ENCODE measurements around the gene LINGO4. TPM values are rescaled to one million over a fixed set of nuclear protein-coding genes. Genes with fewer than 3 reads are reported as not detected.

LINGO4 gene
- total RNA-seq, 1 donor from 2014 or later: not detected

- peaks cover 18% of the 10 kb centered on the region for H3K27me3 Mint-ChIP-seq (ENCODE audit: low read depth)
- no peak overlapping the region for H3K27ac Mint-ChIP-seq (ENCODE audit: unreplicated experiment)
- H3K4me3 Mint-ChIP-seq (ENCODE audit: unreplicated experiment): no peak overlapping the region
These were observed 29.0 kb upstream of the LINGO4 start for GRCh38 chr1:151834239-151834638.

GRCh38 chr1:151833172-151833900, 28.1 kb upstream of the LINGO4 start:
- Mint-ChIP-seq H3K27me3 (ENCODE audit: low read depth) (peaks cover 20% of the 10 kb centered on the region), H3K9me3 (ENCODE audit: low read depth) (no peaks in the 10 kb centered on the region), H3K36me3 (ENCODE audit: low read depth) (no peaks in the 10 kb centered on the region), H3K4me1 (ENCODE audit: low read depth) (peaks cover 12% of the 10 kb centered on the region), H3K27ac (ENCODE audit: unreplicated experiment) (no peak overlapping the region), H3K4me3 (ENCODE audit: unreplicated experiment) (no peak overlapping the region)
- DNase-seq (ENCODE audit: low spot score): no peak
- TF ChIP-seq CTCF (IDR thresholded peaks at IDR 0.05): no peak

More at GRCh38 chr1:151834239-151834638, 29.0 kb upstream of the LINGO4 start:
- H3K9me3 Mint-ChIP-seq (ENCODE audit: low read depth): no peaks in the 10 kb centered on the region
- TF ChIP-seq CTCF (IDR thresholded peaks at IDR 0.05): no peak
- H3K36me3 Mint-ChIP-seq (ENCODE audit: low read depth): no peaks in the 10 kb centered on the region
- no peak for DNase-seq (ENCODE audit: low spot score)
- H3K4me1 Mint-ChIP-seq (ENCODE audit: low read depth): peaks cover 8% of the 10 kb centered on the region

- Mint-ChIP-seq H3K27me3 (ENCODE audit: low read depth) (peaks cover 19% of the 10 kb centered on the region), H3K9me3 (ENCODE audit: low read depth) (no peaks in the 10 kb centered on the region), H3K27ac (ENCODE audit: unreplicated experiment) (peak overlapping the region; percentile 45), H3K36me3 (ENCODE audit: low read depth) (no peaks in the 10 kb centered on the region), H3K4me1 (ENCODE audit: low read depth) (peaks cover 10% of the 10 kb centered on the region), H3K4me3 (ENCODE audit: unreplicated experiment) (no peak overlapping the region)
- no peak for TF ChIP-seq CTCF (IDR thresholded peaks at IDR 0.05)
- no peak for DNase-seq (ENCODE audit: low spot score)
These were observed 27.2 kb upstream of the LINGO4 start for GRCh38 chr1:151832318-151832980.

- Mint-ChIP-seq H3K4me3 (ENCODE audit: unreplicated experiment) (no peak within 1 kb of the TSS), H3K4me1 (ENCODE audit: low read depth) (peaks cover 10% of the 10 kb centered on the region), H3K27me3 (ENCODE audit: low read depth) (peaks cover 15% of the 10 kb centered on the region), H3K9me3 (ENCODE audit: low read depth) (no peaks in the 10 kb centered on the region), H3K36me3 (ENCODE audit: low read depth) (no peaks in the 10 kb centered on the region), H3K27ac (ENCODE audit: unreplicated experiment) (no peak within 1 kb of the TSS)
- DNase-seq (ENCODE audit: low spot score): no peak
- no peak for TF ChIP-seq CTCF (IDR thresholded peaks at IDR 0.05)
These were observed 26.4 kb upstream of the LINGO4 start, which contains the start of gene RORC for GRCh38 chr1:151831605-151832004. RORC (minus strand) TSS chr1:151831802; CDS start chr1:151831764, 38 bp downstream.

GRCh38 chr1:151831256-151831591, 26.0 kb upstream of the LINGO4 start:
- no peak for DNase-seq (ENCODE audit: low spot score)
- Mint-ChIP-seq H3K9me3 (ENCODE audit: low read depth) (no peaks in the 10 kb centered on the region), H3K27me3 (ENCODE audit: low read depth) (peaks cover 11% of the 10 kb centered on the region), H3K4me3 (ENCODE audit: unreplicated experiment) (no peak overlapping the region), H3K36me3 (ENCODE audit: low read depth) (no peaks in the 10 kb centered on the region), H3K4me1 (ENCODE audit: low read depth) (peaks cover 10% of the 10 kb centered on the region), H3K27ac (ENCODE audit: unreplicated experiment) (no peak overlapping the region)
- TF ChIP-seq CTCF (IDR thresholded peaks at IDR 0.05): no peak

All from chondrocyte (in vitro differentiated cells).